WTC11 (cell line): ENCODE measurements around the gene RIBC1. TPM values are rescaled to one million over a fixed set of nuclear protein-coding genes. Genes with fewer than 3 reads are reported as not detected.

ENCODE experiments used
- ATAC-seq: fragments of 200-7000 bp; cut with Tn5 transposase; 2 replicates; pipeline ENCODE4 v1.10.0; 2021; ENCODE audit warnings: mild to moderate bottlenecking, moderate library complexity
- CTCF ChIA-PET: fragments of 300-600 bp; sonication (Branson Sonifier 250); formaldehyde crosslinking; loops from one replicate; lab custom pipeline; 2021; ENCODE audit warnings: antibody characterized with exemption; lab: Charles Lee
- POLR2A ChIA-PET: fragments of 350-600 bp; sonication (Branson Sonifier 250); formaldehyde crosslinking; loops from one replicate; lab custom pipeline; 2021; ENCODE audit warnings: antibody characterized with exemption; lab: Charles Lee
- DNase-seq: peaks from one replicate; pipeline ENCODE4 v3.0.0; 2021; ENCODE audit warnings: low spot score
- H3K27ac Mint-ChIP-seq: 2 replicates; pipeline ENCODE4 v1.8.0; 2021; ENCODE audit warnings: mixed read lengths
- H3K27me3 Mint-ChIP-seq: 2 replicates; pipeline ENCODE4 v1.8.0; 2021; ENCODE audit warnings: low read depth, mild to moderate bottlenecking, moderate library complexity, mixed read lengths
- H3K36me3 Mint-ChIP-seq: 2 replicates; pipeline ENCODE4 v1.8.0; 2021; ENCODE audit warnings: mixed read lengths
- H3K4me1 Mint-ChIP-seq: 2 replicates; pipeline ENCODE4 v1.8.0; 2022; ENCODE audit warnings: mixed read lengths
- H3K4me3 Mint-ChIP-seq: 2 replicates; pipeline ENCODE4 v1.8.0; 2021; ENCODE audit warnings: mild to moderate bottlenecking, moderate library complexity, mixed read lengths
- H3K9me3 Mint-ChIP-seq: 2 replicates; pipeline ENCODE4 v1.8.0; 2021; ENCODE audit warnings: mixed read lengths
- AR ChIP-seq: fragments of 250-450 bp; sonication (Bioruptor Pico); IDR thresholded peaks from 2 replicates; pipeline ENCODE4 v1.9.0; 2021; ENCODE audit warnings: mild to moderate bottlenecking
- E2F5 ChIP-seq: sonication (generic); formaldehyde crosslinking; IDR thresholded peaks from 2 replicates; pipeline ENCODE4 v1.8.1; 2022; ENCODE audit warnings: mild to moderate bottlenecking, moderate library complexity, missing genetic modification reagents
- FOXP1 ChIP-seq: sonication (generic); formaldehyde crosslinking; IDR thresholded peaks from 2 replicates; pipeline ENCODE4 v1.8.0; 2022; ENCODE audit warnings: missing genetic modification reagents, mild to moderate bottlenecking, moderate library complexity, borderline replicate concordance
- JUN ChIP-seq: sonication (generic); formaldehyde crosslinking; IDR thresholded peaks from 2 replicates; pipeline ENCODE4 v1.8.0; 2023; ENCODE audit warnings: mild to moderate bottlenecking, missing genetic modification reagents
- MLX ChIP-seq: sonication (generic); formaldehyde crosslinking; IDR thresholded peaks from 2 replicates; pipeline ENCODE4 v1.8.1; 2023; ENCODE audit warnings: mild to moderate bottlenecking, missing genetic modification reagents, moderate library complexity
- NFE2L1 ChIP-seq: sonication (generic); formaldehyde crosslinking; IDR thresholded peaks from 2 replicates; pipeline ENCODE4 v1.8.1; 2023; ENCODE audit warnings: missing genetic modification reagents
- TEAD1 ChIP-seq: sonication (generic); formaldehyde crosslinking; IDR thresholded peaks from 2 replicates; pipeline ENCODE4 v1.8.0; 2022; ENCODE audit warnings: mild to moderate bottlenecking, missing genetic modification reagents
- total RNA-seq: library from RNA; stranded (reverse); gene quantifications from 3 replicates; pipeline ENCODE4 v1.2.3, GENCODE V29; 2021
- TF ChIP-seq, protein P1 (sequence below): sonication (generic); formaldehyde crosslinking; IDR thresholded peaks from 2 replicates; pipeline ENCODE4 v1.8.0; 2022; ENCODE audit warnings: mild to moderate bottlenecking, missing genetic modification reagents
- TF ChIP-seq, protein P2 (sequence below): sonication (generic); formaldehyde crosslinking; IDR thresholded peaks from 2 replicates; pipeline ENCODE4 v1.8.0; 2023; ENCODE audit warnings: missing genetic modification reagents, mild to moderate bottlenecking, borderline replicate concordance
- TF ChIP-seq, protein P3 (sequence below): sonication (generic); formaldehyde crosslinking; IDR thresholded peaks from 2 replicates; pipeline ENCODE4 v1.8.1; 2023; ENCODE audit warnings: mild to moderate bottlenecking, missing genetic modification reagents
- TF ChIP-seq, protein P4 (sequence below): sonication (generic); formaldehyde crosslinking; IDR thresholded peaks from 2 replicates; pipeline ENCODE4 v1.8.1; 2022; ENCODE audit warnings: low read depth, mild to moderate bottlenecking, moderate library complexity, missing genetic modification reagents, borderline replicate concordance

The RIBC1 gene
- total RNA-seq, 1 experiment from 2014 or later, result 1.1 TPM

DNA sequence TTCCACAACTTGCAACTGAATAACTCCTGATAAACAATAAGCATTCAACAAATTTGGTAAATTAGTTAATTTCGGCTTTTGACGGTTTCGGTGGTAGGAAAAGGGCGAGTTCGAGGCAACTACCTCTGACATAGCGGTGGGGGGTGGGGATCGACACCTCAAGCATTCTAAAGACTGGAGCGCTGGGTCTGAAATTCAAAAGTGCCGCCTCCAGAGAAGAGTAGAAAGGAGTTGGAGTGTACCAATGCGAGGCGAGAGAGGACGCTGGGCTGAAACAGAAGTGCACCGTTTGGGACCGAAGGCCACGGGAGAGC lies 944 bp upstream of the RIBC1 start (continued):
- TF ChIP-seq AR (CRISPR knock-in tag) (no peak), JUN (no peak)

DNA sequence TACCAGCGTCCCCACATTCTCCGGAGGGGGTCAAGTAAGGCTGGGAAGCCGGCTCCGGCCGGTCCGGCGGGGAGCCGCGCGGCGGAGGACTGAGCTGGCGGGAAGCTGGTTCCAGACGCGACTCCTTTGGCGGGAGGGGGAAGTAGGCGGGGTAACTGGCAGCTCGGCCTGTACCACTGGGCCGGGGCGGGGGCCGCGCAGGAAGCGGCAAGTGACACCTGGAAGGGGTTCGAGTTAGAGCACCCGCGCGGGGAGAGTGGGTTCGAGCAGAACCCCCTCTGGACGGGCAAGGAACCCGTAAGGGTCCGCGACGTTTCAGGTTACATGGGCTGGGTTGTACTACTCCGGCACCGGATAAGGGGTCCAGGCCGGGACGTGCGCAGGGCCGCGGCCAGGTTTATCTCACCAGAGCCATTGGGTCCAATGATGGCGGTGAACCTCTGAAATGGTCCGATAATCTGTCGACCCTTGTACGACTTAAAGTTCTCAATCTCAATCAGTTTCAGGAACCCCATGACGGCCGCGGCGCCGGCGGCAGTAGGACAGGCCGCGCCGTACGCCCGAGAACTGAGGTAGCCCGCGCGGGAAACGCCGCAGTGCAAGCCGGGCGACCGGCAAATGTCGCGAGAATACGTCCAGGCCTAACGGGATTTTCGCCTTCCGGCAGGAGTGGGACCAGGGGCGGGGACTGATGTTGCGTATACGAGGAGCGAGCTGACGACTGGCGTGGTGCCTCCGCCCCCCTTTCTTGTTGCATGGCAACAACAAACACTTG lies 400 bp upstream of the RIBC1 start, which contains the start of gene SMC1A:
SMC1A (minus strand) TSS at position 569 of the 775 bp plus-strand sequence; CDS start at position 515, 54 bp downstream.
- no peaks in the 10 kb centered on the region for H3K9me3 Mint-ChIP-seq
- TF ChIP-seq, protein P1, sequence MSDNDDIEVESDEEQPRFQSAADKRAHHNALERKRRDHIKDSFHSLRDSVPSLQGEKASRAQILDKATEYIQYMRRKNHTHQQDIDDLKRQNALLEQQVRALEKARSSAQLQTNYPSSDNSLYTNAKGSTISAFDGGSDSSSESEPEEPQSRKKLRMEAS, result peak; percentile 56
- TF ChIP-seq E2F5 (CRISPR knock-in tag) (peak; percentile 89), NFE2L1 (CRISPR knock-in tag) (no peak), MLX (CRISPR knock-in tag) (no peak), TEAD1 (0 out of 2 replicates have a peak, but pooled peaks have one; percentile 21), FOXP1 (CRISPR knock-in tag) (0 out of 2 replicates have a peak, but pooled peaks have one; percentile 41)
- TF ChIP-seq, protein P2, sequence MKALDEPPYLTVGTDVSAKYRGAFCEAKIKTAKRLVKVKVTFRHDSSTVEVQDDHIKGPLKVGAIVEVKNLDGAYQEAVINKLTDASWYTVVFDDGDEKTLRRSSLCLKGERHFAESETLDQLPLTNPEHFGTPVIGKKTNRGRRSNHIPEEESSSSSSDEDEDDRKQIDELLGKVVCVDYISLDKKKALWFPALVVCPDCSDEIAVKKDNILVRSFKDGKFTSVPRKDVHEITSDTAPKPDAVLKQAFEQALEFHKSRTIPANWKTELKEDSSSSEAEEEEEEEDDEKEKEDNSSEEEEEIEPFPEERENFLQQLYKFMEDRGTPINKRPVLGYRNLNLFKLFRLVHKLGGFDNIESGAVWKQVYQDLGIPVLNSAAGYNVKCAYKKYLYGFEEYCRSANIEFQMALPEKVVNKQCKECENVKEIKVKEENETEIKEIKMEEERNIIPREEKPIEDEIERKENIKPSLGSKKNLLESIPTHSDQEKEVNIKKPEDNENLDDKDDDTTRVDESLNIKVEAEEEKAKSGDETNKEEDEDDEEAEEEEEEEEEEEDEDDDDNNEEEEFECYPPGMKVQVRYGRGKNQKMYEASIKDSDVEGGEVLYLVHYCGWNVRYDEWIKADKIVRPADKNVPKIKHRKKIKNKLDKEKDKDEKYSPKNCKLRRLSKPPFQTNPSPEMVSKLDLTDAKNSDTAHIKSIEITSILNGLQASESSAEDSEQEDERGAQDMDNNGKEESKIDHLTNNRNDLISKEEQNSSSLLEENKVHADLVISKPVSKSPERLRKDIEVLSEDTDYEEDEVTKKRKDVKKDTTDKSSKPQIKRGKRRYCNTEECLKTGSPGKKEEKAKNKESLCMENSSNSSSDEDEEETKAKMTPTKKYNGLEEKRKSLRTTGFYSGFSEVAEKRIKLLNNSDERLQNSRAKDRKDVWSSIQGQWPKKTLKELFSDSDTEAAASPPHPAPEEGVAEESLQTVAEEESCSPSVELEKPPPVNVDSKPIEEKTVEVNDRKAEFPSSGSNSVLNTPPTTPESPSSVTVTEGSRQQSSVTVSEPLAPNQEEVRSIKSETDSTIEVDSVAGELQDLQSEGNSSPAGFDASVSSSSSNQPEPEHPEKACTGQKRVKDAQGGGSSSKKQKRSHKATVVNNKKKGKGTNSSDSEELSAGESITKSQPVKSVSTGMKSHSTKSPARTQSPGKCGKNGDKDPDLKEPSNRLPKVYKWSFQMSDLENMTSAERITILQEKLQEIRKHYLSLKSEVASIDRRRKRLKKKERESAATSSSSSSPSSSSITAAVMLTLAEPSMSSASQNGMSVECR, result peak; percentile 48; the same call in 1 of the 2 replicates
- TF ChIP-seq, protein P3, sequence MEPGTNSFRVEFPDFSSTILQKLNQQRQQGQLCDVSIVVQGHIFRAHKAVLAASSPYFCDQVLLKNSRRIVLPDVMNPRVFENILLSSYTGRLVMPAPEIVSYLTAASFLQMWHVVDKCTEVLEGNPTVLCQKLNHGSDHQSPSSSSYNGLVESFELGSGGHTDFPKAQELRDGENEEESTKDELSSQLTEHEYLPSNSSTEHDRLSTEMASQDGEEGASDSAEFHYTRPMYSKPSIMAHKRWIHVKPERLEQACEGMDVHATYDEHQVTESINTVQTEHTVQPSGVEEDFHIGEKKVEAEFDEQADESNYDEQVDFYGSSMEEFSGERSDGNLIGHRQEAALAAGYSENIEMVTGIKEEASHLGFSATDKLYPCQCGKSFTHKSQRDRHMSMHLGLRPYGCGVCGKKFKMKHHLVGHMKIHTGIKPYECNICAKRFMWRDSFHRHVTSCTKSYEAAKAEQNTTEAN (CRISPR knock-in tag), result no peak
- TF ChIP-seq, protein P4, sequence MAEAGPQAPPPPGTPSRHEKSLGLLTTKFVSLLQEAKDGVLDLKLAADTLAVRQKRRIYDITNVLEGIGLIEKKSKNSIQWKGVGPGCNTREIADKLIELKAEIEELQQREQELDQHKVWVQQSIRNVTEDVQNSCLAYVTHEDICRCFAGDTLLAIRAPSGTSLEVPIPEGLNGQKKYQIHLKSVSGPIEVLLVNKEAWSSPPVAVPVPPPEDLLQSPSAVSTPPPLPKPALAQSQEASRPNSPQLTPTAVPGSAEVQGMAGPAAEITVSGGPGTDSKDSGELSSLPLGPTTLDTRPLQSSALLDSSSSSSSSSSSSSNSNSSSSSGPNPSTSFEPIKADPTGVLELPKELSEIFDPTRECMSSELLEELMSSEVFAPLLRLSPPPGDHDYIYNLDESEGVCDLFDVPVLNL (CRISPR knock-in tag), result 0 out of 2 replicates have a peak, but pooled peaks have one; percentile 19
- CTCF ChIA-PET, result interaction anchor here (0.6 to 2.8 kb wide), 13 partner anchors 14 to 636 kb away, joined by 3 to 21 read pairs (median 6); no protein-coding TSS in a partner anchor
- H3K4me1 Mint-ChIP-seq, result peaks cover 14% of the 10 kb centered on the region
- POLR2A ChIA-PET, result interaction anchor here (1.1 to 2.1 kb wide), 6 partner anchors 14 to 197 kb away, joined by 3 to 15 read pairs (median 6); partner anchors contain the start of gene KDM5C
- ATAC-seq, result peak; percentile 91
- H3K4me3 Mint-ChIP-seq, result peak within 1 kb of the TSS; percentile 96
- peak; percentile 95 for DNase-seq
- H3K36me3 Mint-ChIP-seq, result 0 out of 2 replicates have a peak, but pooled peaks cover 4% of the 10 kb centered on the region
- no peaks in the 10 kb centered on the region for H3K27me3 Mint-ChIP-seq
- peak within 1 kb of the TSS; percentile 100 for H3K27ac Mint-ChIP-seq
